A673 (cell line): ENCODE results near the gene C3orf62. TPM values are rescaled to one million over a fixed set of nuclear protein-coding genes. Genes with fewer than 3 reads are reported as not detected.
A peak's percentile ranks its signal among the peaks of the same experiment; 100 is the strongest.

Experiments
- BruUV-seq: library from RNA; stranded (reverse); fragments of 400-500 nt; replicated peaks from 2 replicates; lab custom pipeline; 2021; lab: Mats Ljungman, UMichigan
- CTCF ChIA-PET: fragments of 300-600 bp; sonication (Branson Sonifier 250); formaldehyde crosslinking; loops from one replicate; lab custom pipeline; 2022; ENCODE audit warnings: antibody characterized with exemption; lab: Charles Lee
- POLR2A ChIA-PET: fragments of 300-600 bp; sonication (Branson Sonifier 250); formaldehyde crosslinking; loops from one replicate; lab custom pipeline; 2022; ENCODE audit warnings: antibody characterized with exemption; ENCODE audit not compliant: low non-redundant PET; lab: Charles Lee
- DNase-seq: peaks from one replicate; pipeline ENCODE4 v3.0.0-alpha.2; 2015; ENCODE audit warnings: low spot score
- H3K27ac ChIP-seq: fragments of 200-600 bp; sonication (generic); 2 replicates; pipeline ENCODE4 v1.5.1; 2016; ENCODE audit warnings: mixed run types, low read depth, mild to moderate bottlenecking, mixed read lengths, antibody characterized with exemption, low read length; ENCODE audit not compliant: poor library complexity, severe bottlenecking
- H3K27me3 ChIP-seq: fragments of 200-600 bp; sonication (generic); replicated peaks from 2 replicates; pipeline ENCODE4 v1.6.1; 2017; ENCODE audit warnings: mixed run types, low read depth, mild to moderate bottlenecking, mixed read lengths, antibody characterized with exemption, low read length; ENCODE audit not compliant: insufficient read depth, poor library complexity
- H3K36me3 ChIP-seq: fragments of 200-600 bp; sonication (generic); 2 replicates; pipeline ENCODE4 v1.6.1; 2016; ENCODE audit warnings: mixed run types, mild to moderate bottlenecking, mixed read lengths, antibody characterized with exemption, low read length; ENCODE audit not compliant: insufficient read depth, poor library complexity, severe bottlenecking
- H3K4me1 ChIP-seq: fragments of 200-600 bp; sonication (generic); 2 replicates; pipeline ENCODE4 v1.6.1; 2017; ENCODE audit warnings: mixed run types, mild to moderate bottlenecking, mixed read lengths, antibody characterized with exemption, low read length; ENCODE audit not compliant: insufficient read depth, poor library complexity, severe bottlenecking
- H3K4me3 ChIP-seq: fragments of 200-600 bp; sonication (generic); 2 replicates; pipeline ENCODE4 v1.5.1; 2016; ENCODE audit warnings: low read depth, mixed run types, mild to moderate bottlenecking, mixed read lengths, low read length; ENCODE audit not compliant: poor library complexity, severe bottlenecking
- H3K9me3 ChIP-seq: fragments of 200-600 bp; sonication (generic); 2 replicates; pipeline ENCODE4 v1.6.1; 2016; ENCODE audit warnings: mixed run types, low read depth, mild to moderate bottlenecking, mixed read lengths, antibody characterized with exemption, low read length; ENCODE audit not compliant: poor library complexity, severe bottlenecking
- EZH2 ChIP-seq: fragments of 200-600 bp; sonication (generic); IDR thresholded peaks from 2 replicates; pipeline ENCODE4 v1.6.1; 2017; ENCODE audit warnings: borderline replicate concordance, low read depth, mild to moderate bottlenecking, mixed read lengths, antibody characterized with exemption, low read length; ENCODE audit not compliant: poor library complexity, severe bottlenecking
- intact Hi-C: fragments of 100-400 bp; cut with micrococcal nuclease; formaldehyde crosslinking; loops from one replicate; pipeline ENCODE4 v1.10.0; 2022; ENCODE audit not compliant: unreplicated experiment
- total RNA-seq: library from RNA; stranded (reverse); gene quantifications from 2 replicates; pipeline ENCODE4 v1.2.3, GENCODE V29; 2021
- TF ChIP-seq, protein P1 (sequence below): fragments of 300-800, 200-600 bp; sonication (generic); conservative IDR thresholded peaks from 2 replicates; pipeline ENCODE4 v1.5.1; 2017; ENCODE audit warnings: low read depth, mild to moderate bottlenecking, antibody characterized with exemption, low read length, moderate library complexity, mixed read lengths

The C3orf62 gene
- total RNA-seq, 1 experiment from 2014 or later: 2.0 TPM

DNA sequence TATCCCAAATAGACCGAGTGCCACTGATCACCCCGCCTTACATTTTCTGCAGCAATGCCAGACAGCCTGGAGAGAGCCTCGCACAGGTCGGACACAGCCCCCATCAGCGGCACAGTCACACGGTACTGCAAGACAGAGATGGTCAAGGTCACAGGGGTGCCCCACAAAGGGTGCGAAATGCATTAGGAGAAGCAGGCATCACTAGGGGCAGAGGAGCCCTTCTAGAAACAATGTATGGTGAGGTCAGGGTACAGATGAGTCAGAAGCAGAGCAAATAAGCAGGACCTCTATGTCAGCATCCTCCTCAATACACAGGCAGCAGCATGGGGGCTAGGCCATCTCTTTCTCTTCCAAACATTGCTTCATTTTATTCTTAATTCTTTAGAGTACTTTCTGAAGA, 21.5 kb upstream of the C3orf62 start:
- POLR2A ChIA-PET: no interaction called here
- TF ChIP-seq EZH2: no peak
- TF ChIP-seq, protein P1, sequence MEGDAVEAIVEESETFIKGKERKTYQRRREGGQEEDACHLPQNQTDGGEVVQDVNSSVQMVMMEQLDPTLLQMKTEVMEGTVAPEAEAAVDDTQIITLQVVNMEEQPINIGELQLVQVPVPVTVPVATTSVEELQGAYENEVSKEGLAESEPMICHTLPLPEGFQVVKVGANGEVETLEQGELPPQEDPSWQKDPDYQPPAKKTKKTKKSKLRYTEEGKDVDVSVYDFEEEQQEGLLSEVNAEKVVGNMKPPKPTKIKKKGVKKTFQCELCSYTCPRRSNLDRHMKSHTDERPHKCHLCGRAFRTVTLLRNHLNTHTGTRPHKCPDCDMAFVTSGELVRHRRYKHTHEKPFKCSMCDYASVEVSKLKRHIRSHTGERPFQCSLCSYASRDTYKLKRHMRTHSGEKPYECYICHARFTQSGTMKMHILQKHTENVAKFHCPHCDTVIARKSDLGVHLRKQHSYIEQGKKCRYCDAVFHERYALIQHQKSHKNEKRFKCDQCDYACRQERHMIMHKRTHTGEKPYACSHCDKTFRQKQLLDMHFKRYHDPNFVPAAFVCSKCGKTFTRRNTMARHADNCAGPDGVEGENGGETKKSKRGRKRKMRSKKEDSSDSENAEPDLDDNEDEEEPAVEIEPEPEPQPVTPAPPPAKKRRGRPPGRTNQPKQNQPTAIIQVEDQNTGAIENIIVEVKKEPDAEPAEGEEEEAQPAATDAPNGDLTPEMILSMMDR: no peak
- no TSS peak for BruUV-seq
- no peaks in the 10 kb centered on the region for H3K4me1 ChIP-seq
- no peak for DNase-seq
- H3K27me3 ChIP-seq: no peaks in the 10 kb centered on the region
- no peak overlapping the region for H3K4me3 ChIP-seq
- CTCF ChIA-PET: no interaction called here
- peaks cover 13% of the 10 kb centered on the region for H3K36me3 ChIP-seq
- intact Hi-C loops: loop anchor here (10.0 kb wide), 1 partner anchor 146 kb away; no protein-coding TSS in a partner anchor
- no peak overlapping the region for H3K27ac ChIP-seq
- H3K9me3 ChIP-seq: no peaks in the 10 kb centered on the region

DNA sequence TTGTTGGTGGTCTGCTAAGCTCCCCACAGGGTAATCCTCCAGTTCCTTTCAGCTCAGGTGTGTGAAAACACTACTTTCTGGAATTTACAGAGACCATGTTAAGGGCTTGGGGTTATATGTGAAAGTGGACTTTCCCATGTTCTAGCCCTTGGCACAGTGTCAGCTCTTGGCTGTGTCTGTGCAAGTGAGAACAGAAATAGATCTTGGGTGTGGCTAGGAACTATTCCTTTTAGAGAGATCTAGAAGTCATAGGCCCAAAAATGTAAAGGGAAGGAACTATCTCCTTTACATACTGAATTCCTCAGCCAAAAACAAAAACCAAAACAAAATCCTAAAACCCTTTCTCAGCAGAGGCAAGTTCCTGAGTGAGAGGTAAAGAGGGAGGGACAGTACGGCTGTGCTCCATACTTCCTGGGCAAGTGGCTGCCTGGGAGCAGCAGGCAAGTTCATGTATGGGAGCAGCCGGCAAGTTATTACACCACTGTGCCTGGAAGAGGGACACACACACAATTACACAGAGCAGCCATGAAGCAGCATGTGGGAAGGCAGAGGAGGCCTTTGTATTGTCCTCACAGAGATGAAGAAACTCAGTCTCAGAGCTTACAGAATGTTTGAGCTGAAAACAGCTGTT, 19.9 kb upstream of the C3orf62 start:
- intact Hi-C loops: loop anchor here (10.0 kb wide), 1 partner anchor 148 kb away; no protein-coding TSS in a partner anchor
- BruUV-seq: no TSS peak
- no peak for TF ChIP-seq EZH2
- TF ChIP-seq, protein P1: no peak
- DNase-seq: no peak
- CTCF ChIA-PET: no interaction called here
- Histone ChIP-seq H3K36me3 (peaks cover 9% of the 10 kb centered on the region), H3K27me3 (no peaks in the 10 kb centered on the region), H3K27ac (no peak overlapping the region), H3K4me1 (no peaks in the 10 kb centered on the region), H3K9me3 (no peaks in the 10 kb centered on the region), H3K4me3 (no peak overlapping the region)
- POLR2A ChIA-PET: no interaction called here

DNA sequence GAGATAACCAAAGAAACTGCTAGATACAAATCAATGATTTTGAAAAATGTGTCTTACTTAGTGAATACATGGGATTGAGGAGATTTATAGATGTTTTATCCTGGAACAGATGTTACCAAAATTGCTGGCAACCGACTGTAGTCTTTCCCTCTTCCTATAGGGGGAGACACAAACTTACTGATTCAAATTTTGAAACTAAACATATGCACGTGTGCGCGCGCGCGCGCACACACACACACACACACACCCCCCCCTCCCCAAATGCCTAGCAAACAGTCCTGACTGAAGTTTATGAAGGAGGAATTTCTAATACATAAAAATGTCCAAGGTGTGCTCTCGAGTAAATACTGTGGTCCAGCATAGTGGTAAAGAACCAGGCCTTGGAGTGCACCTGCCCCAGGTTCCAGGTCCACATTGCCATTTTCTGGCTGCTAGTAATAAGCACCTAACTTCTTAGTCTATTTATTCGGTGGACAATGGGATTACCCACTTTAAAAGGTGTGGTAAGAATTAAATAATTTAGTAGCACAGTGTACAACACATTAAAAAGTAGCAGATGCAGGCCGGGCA, 18.5 kb upstream of the C3orf62 start:
- no peaks in the 10 kb centered on the region for H3K9me3 ChIP-seq
- DNase-seq: peak; percentile 37
- intact Hi-C loops: loop anchor here (10.0 kb wide), 1 partner anchor 149 kb away; no protein-coding TSS in a partner anchor
- H3K27ac ChIP-seq: no peak overlapping the region
- no TSS peak for BruUV-seq
- H3K36me3 ChIP-seq: peaks cover 5% of the 10 kb centered on the region
- no peak for TF ChIP-seq EZH2
- TF ChIP-seq, protein P1: peak; percentile 56
- no peaks in the 10 kb centered on the region for H3K27me3 ChIP-seq
- POLR2A ChIA-PET: no interaction called here
- no peak overlapping the region for H3K4me3 ChIP-seq
- CTCF ChIA-PET: no interaction called here
- H3K4me1 ChIP-seq: no peaks in the 10 kb centered on the region
